GM19025 (cell line): ENCODE measurements around the gene ADAMTSL3.

Experiments
- ATAC-seq: cut with Tn5 transposase; IDR thresholded peaks from one replicate; pipeline ENCODE4 v1.9.1; 2021; ENCODE audit warnings: mild to moderate bottlenecking, low read depth, moderate library complexity; ENCODE audit not compliant: unreplicated experiment

Gene ADAMTSL3

GRCh38 chr15:83813682-83814081 is 159.8 kb downstream of the ADAMTSL3 start:
- no peak for ATAC-seq

DNA sequence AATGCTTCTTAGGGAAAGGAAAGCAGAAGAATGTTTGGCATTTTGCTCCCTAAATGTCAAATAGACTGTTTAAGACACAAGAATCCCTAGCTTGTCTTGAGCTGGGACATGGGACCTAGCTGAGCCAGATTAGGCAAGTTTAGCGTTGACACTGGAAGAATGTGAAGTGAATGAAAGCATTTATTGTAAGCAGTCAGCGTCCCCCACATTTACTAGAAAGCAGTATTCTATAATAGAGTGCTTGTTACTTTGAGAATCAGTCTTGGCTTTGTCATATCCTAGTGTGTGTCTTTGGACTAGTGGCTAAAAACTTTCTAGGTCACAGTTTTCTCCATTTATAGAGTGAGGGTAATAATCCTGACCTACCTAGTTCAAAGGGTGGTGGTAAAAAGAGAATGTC is 161.6 kb downstream of the ADAMTSL3 start:
- no peak for ATAC-seq

- ATAC-seq, result no peak
Measured at GRCh38 chr15:83816124-83816883, 162.4 kb downstream of the ADAMTSL3 start.

GRCh38 chr15:83818591-83818990 is 164.7 kb downstream of the ADAMTSL3 start:
- ATAC-seq, result no peak

DNA sequence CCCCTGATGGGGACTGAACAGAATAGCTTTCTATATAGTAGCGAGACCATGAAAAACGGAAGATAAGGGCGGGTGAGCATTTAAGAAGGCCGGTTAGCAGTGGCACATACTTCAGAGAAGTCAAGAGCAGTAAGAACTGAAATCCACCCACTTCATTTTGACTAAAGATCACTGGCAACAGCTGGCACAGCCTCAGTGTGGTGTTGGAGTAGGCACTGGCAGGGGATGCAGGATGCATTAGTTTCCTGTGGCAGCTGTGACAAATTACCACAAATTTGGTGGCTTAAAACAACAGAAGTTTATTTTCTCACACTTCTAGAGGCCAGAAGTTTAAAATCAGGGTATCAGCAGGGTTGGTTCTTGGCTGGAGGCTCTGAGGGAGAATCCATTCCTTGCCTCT is 176.5 kb downstream of the ADAMTSL3 start:
- ATAC-seq, result no peak

- no peak for ATAC-seq
Measured at GRCh38 chr15:83833569-83833968, 179.6 kb downstream of the ADAMTSL3 start.

GRCh38 chr15:83835479-83835878 is 181.6 kb downstream of the ADAMTSL3 start:
- no peak for ATAC-seq

DNA sequence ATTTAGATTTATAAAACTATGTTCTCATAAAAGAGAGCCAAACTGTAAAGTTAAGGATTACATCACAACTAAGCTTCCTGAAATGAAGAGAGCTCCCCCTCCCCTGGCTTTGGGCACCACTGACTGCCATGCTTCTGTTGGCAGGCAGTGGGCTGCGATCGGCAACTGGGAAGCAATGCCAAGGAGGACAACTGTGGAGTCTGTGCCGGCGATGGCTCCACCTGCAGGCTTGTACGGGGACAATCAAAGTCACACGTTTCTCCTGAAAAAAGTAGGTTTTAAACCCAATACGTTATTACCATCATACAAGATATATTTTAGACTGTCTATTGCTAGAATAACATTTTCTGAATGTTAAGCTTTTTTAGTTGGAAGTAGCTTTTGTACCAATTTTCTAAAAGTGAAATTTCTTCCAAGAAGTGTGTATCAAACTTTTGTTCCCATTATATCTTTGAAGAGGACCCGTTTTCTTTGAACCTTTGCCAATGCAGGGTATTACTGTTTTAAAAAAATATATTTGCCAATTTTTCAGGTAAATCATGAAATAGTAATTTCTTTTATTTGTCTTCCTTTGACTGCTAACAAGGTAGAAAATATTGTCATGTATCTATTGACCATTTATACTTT is 184.1 kb downstream of the ADAMTSL3 start:
- ATAC-seq, result no peak

GRCh38 chr15:83838763-83839162 is 184.8 kb downstream of the ADAMTSL3 start:
- no peak for ATAC-seq

- ATAC-seq, result no peak
Measured at GRCh38 chr15:83842281-83842680, 188.4 kb downstream of the ADAMTSL3 start.

DNA sequence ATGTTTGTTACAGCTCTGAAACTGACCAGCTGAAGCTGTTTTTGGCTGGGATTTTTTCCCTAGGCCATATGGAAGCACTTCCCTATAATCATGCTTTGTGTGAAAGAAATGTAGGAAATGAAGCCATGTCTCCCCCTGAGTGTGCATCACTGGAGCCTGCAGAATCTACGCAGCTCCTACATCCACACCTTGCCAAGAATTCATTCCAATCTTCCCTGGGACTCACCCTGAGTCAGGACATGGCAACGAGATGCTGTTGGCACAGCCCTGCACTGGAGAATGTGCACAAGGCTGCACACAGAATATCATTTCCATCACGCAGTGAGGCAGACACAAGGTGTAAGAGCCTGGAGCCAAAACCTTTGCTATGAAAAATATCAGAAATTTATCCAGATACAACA is 189.5 kb downstream of the ADAMTSL3 start:
- no peak for ATAC-seq

- no peak for ATAC-seq
Measured at GRCh38 chr15:83844742-83845141, 190.8 kb downstream of the ADAMTSL3 start.

DNA sequence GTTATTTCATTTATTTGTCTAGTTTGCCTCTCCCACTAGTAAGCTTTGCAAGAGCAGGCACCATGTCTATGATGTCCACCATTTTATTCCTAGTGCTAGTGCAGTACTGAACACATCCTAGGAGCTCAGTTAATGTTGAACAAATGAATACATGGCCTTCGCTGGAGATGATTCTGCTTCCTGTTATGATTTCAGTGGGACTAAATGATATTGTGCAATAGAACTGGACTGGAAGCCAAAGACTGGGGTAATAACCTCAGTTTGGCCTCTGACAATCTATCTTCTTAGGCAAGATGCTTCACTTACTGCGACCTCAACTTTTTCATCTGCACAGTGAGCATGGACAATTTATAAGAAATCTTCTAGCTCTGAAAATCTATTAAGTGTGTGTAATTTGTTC is 191.3 kb downstream of the ADAMTSL3 start:
- ATAC-seq, result no peak

DNA sequence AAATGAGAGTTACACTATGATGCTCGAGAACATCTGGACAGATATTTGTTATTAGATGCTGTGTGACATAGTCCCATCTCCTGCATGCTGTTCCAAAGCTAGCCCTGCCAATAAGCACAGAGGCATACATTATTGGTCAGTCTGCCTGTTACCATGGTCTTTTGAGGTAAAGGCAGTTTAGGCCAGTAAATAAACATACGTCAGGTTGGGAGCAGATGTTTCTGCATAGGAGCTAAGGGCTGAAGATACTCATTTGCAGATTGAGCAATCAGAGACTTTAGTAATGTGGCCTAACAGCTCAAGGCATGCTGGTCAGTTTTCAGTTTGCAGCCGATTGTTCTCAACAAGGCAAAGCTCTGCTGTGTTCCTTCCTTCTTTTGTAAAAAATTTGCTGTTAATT is 192.9 kb downstream of the ADAMTSL3 start:
- no peak for ATAC-seq

GRCh38 chr15:83848315-83849050 is 194.6 kb downstream of the ADAMTSL3 start:
- ATAC-seq, result no peak

GRCh38 chr15:83850015-83850414 is 196.1 kb downstream of the ADAMTSL3 start:
- ATAC-seq, result no peak

GRCh38 chr15:83850501-83851245 is 196.8 kb downstream of the ADAMTSL3 start:
- ATAC-seq, result no peak

DNA sequence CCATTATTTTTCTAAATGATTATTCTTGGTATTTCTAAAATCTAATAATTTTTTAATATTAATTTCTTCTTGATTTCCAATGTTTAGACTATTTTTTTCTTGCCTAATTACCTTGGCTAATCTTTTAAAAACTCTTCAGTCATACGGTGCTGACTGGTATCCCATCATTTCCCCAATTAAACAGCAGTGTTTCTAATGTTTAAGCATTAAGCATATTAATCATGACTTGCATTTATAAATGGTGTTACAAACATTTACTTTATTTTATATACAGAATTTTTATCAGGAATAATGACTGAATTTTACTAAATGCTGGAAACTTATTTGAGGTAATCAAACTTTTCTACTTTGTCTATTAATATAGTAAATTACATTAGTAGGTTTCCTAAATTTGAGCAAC is 199.3 kb downstream of the ADAMTSL3 start:
- no peak for ATAC-seq

- ATAC-seq, result no peak
Measured at GRCh38 chr15:83854321-83854720, 200.4 kb downstream of the ADAMTSL3 start.

GRCh38 chr15:83854950-83855707 is 201.2 kb downstream of the ADAMTSL3 start:
- ATAC-seq, result no peak
